T-helper 1 cell treated with Interleukin-12 subunit alpha and Interleukin-12 subunit beta and Interleukin-4 antibody, amounts not matched to agents 30 μg/mL and 1 μg/mL, for 36 hours (primary cell): ENCODE data around the gene ADH4.
"Not testable (repeated sequence)": the region's sequence is repeated elsewhere in the genome, so short reads cannot be mapped to it uniquely, and the experiment has no call there.

ENCODE experiments used
- H3K27ac Mint-ChIP-seq: one replicate; pipeline ENCODE4 v1.8.0; 2021; ENCODE audit warnings: mild to moderate bottlenecking, mixed read lengths
- H3K27me3 Mint-ChIP-seq: one replicate; pipeline ENCODE4 v1.8.0; 2021; ENCODE audit warnings: low read depth, mixed read lengths
- H3K36me3 Mint-ChIP-seq: one replicate; pipeline ENCODE4 v1.8.0; 2021; ENCODE audit warnings: low read depth, mixed read lengths
- H3K4me1 Mint-ChIP-seq: one replicate; pipeline ENCODE4 v1.8.0; 2021; ENCODE audit warnings: low read depth, mixed read lengths
- H3K4me3 Mint-ChIP-seq: one replicate; pipeline ENCODE4 v1.8.0; 2021; ENCODE audit warnings: mild to moderate bottlenecking, moderate library complexity, mixed read lengths
- H3K9me3 Mint-ChIP-seq: one replicate; pipeline ENCODE4 v1.8.0; 2021; ENCODE audit warnings: mixed read lengths

Gene ADH4

DNA sequence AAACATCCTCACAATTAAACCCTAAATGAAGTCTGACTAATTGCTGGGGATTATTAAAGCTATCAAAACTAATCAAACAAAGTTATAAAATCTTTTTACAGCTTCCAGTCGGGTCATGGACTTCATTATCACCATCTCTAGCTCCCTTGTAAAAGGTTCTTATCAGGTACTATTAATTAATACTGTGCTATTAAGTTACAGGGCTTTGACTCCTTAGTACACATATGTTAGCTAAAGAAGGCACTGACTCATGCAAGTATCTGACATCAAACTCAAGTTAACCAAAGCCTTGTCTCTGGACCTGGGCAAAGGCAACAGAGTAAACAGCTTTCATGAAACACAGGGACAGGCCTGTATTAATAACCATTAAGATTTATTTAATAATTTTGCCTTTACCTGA lies 7.9 kb upstream of the ADH4 start:
- no peaks in the 10 kb centered on the region for H3K4me1 Mint-ChIP-seq
- no peak overlapping the region for H3K27ac Mint-ChIP-seq
- no peaks in the 10 kb centered on the region for H3K36me3 Mint-ChIP-seq
- H3K9me3 Mint-ChIP-seq, result no peaks in the 10 kb centered on the region
- H3K27me3 Mint-ChIP-seq, result no peaks in the 10 kb centered on the region
- H3K4me3 Mint-ChIP-seq, result no peak overlapping the region

DNA sequence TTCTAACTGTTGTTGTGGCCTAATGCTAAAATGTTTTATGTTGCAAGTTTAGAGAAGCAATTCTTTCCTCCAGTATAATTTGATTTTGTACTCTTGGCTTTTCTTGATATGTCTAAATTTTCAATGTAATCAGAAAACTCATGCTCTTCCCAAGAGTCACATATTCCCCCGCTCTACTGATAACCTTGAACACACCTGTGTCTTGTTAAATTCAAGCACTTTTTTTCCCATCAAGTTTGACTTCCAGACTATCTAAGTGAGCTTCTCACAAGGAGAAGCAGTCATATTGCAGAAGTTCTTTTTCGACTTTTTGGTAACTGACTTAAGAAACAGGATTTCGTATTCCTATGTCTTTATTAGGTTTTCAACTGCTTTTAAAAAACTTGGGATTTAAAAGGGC lies 7.4 kb upstream of the ADH4 start:
- no peaks in the 10 kb centered on the region for H3K36me3 Mint-ChIP-seq
- no peaks in the 10 kb centered on the region for H3K27me3 Mint-ChIP-seq
- H3K4me1 Mint-ChIP-seq, result no peaks in the 10 kb centered on the region
- no peak overlapping the region for H3K27ac Mint-ChIP-seq
- no peak overlapping the region for H3K4me3 Mint-ChIP-seq
- H3K9me3 Mint-ChIP-seq, result no peaks in the 10 kb centered on the region

DNA sequence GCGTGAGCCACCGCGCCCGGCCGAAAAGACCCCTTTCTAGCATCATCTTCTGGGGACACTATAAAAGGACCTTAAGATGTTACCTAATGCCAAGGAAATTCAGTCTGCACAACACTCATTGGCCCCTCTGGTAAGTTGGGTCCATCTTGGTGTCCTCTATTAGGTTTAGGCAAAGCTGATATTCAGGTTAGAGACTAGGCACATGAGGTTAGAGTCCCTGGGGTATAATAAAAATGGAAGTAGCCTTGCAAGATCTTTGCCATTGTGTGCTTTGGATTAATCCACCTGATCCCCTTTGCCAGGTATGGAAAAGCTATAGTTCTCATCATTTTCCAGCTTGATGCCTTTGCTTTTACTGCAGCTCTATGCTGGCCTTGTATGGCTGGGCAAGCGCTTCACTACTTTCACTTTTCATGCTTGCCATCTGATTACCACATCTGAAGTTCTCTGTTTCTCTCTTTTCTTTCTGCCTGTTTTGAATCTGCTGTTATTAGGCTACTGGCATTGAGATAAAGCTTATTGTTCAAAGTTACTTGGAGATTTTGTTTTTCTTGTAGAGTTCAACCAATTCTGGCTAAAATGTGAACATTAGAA lies 5.4 kb upstream of the ADH4 start:
- Mint-ChIP-seq H3K9me3 (no peaks in the 10 kb centered on the region), H3K36me3 (no peaks in the 10 kb centered on the region), H3K4me3 (no peak overlapping the region), H3K27me3 (no peaks in the 10 kb centered on the region), H3K27ac (no peak overlapping the region), H3K4me1 (no peaks in the 10 kb centered on the region)

DNA sequence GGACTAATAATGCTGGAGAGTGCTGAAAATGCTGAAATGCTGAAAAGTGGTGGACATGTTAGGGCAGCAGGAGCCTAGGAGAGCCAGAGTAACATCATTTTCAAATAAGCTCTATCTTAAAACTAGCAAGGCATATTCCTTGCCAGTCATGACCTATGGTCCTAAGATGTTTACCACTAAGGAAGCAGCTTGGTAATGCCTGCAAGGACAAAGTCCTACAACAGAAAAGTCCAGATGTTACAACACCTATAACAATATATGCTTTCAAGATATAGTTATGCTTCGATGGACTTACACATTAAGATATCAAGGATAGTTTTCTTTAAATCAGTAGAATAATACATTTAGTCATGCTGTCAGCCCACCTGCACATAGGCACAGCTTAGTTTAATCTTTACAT lies 4.5 kb upstream of the ADH4 start:
- H3K27me3 Mint-ChIP-seq, result no peaks in the 10 kb centered on the region
- no peaks in the 10 kb centered on the region for H3K4me1 Mint-ChIP-seq
- H3K36me3 Mint-ChIP-seq, result no peaks in the 10 kb centered on the region
- H3K9me3 Mint-ChIP-seq, result no peaks in the 10 kb centered on the region
- H3K4me3 Mint-ChIP-seq, result no peak overlapping the region
- no peak overlapping the region for H3K27ac Mint-ChIP-seq

DNA sequence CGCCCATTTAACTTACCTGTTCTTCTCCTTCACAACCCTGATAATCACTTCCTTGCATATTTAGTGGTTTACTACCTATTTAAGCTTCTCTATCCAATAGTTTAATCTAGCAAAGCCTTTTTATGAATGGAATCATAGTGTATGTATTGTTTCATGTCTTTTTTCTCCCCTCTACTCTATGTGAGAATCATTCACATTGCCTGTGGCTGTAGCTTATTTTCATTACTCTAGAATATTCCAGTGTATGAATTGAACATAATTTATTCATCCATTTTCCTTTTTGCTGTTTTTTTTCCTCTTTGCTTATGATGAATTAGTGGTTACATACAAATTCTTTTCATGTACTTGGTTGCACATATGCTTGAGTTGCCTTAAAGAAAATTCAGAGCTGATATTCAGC lies 490 bp upstream of the ADH4 start:
- Mint-ChIP-seq H3K9me3 (no peaks in the 10 kb centered on the region), H3K36me3 (no peaks in the 10 kb centered on the region), H3K4me1 (no peaks in the 10 kb centered on the region), H3K4me3 (no peak overlapping the region), H3K27me3 (peaks cover 3% of the 10 kb centered on the region), H3K27ac (no peak overlapping the region)

DNA sequence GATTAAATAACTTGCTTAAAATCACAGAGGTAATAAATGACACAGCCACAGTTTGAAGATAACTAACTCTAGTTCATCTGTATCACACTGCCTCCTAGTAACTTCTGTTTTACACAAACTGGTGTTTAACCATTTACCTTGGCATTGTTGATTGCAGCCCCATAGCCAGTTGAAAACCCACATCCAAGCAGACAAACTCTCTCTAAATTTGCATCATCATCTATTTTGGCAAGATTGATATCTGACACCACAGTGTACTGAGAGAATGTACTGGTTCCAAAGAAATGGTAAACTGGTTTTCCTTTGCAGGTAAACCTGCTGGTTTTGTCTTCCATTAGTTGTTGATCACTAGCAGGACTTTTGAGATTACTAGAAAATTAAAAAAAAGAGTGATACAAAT lies 7.8 kb downstream of the ADH4 start:
- peaks cover 3% of the 10 kb centered on the region for H3K27me3 Mint-ChIP-seq
- H3K9me3 Mint-ChIP-seq, result no peaks in the 10 kb centered on the region
- H3K4me3 Mint-ChIP-seq, result no peak overlapping the region
- no peaks in the 10 kb centered on the region for H3K4me1 Mint-ChIP-seq
- H3K27ac Mint-ChIP-seq, result no peak overlapping the region
- no peaks in the 10 kb centered on the region for H3K36me3 Mint-ChIP-seq

DNA sequence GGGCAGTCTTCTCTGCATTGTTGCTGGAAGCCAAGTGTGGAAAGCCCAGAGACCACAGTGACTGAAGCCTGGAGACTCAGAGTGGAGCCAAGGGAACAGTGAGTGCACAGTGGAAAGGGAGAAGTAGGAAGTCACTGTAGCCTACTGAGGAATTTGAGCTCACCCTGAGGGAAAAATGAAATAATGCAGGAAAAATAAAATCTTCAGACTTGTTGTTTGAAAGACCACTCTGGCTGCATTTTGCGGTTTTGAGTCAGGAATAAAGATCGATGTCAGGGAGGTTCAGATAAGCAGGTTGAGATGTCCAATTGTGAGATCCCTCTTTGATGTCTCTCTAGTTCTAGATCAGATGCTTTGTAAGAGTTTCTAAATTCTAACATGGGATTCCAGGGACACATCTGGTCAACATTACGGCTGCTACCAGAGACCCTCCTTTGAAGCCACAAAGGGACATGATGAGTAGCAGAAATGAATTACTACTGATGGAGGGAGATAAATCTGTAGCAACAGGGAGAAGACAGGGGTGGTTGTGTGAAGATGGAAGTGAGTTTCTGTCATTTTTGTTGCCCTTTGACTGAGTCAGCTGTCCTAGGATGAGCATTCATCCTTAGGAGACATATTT lies 8.4 kb downstream of the ADH4 start:
- Mint-ChIP-seq H3K27me3 (peaks cover 3% of the 10 kb centered on the region), H3K9me3 (no peaks in the 10 kb centered on the region), H3K36me3 (no peaks in the 10 kb centered on the region), H3K27ac (no peak overlapping the region), H3K4me3 (no peak overlapping the region), H3K4me1 (no peaks in the 10 kb centered on the region)

DNA sequence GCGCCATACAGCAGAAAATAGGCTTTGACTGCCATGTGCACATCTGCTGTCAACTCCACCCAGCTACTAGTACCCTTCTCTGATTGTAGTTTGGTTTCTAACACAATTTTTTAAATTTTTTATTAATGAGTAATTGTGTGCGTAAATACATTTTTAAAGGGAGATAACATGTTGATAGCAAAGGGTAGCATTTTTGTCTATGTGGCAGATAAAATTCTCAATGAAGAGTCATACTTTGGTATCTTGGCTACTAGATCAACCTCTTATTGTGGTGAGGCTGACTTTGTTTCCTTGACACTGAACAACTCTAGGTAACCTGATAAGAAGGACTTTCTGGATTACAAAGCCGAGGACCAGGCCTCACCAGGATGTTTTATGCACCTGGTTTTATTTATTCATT lies 9.5 kb downstream of the ADH4 start:
- Mint-ChIP-seq H3K4me1 (no peaks in the 10 kb centered on the region), H3K36me3 (no peaks in the 10 kb centered on the region), H3K9me3 (peaks cover 3% of the 10 kb centered on the region), H3K27me3 (peaks cover 3% of the 10 kb centered on the region), H3K4me3 (no peak overlapping the region), H3K27ac (no peak overlapping the region)

DNA sequence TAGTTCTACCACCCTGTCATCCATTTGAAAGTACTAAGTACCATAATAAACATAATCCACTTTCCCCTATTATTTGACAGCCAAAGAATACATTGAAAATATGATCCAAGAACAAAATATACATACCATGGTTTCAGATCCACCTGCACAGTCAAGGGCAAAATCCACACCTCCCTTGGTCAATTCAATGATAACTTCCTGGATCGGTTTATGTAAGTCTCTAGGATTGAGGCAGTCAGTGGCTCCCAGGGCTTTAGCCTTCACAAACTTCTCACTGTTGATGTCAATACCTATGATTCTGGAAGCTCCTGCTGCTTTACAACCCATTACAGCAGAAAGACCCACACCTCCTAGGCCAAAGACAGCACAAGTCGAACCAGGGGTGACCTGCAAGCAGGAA lies 12.7 kb downstream of the ADH4 start:
- Mint-ChIP-seq H3K27ac (no peak overlapping the region), H3K4me3 (no peak overlapping the region), H3K27me3 (peaks cover 3% of the 10 kb centered on the region), H3K36me3 (no peaks in the 10 kb centered on the region), H3K9me3 (peaks cover 4% of the 10 kb centered on the region), H3K4me1 (no peaks in the 10 kb centered on the region)

DNA sequence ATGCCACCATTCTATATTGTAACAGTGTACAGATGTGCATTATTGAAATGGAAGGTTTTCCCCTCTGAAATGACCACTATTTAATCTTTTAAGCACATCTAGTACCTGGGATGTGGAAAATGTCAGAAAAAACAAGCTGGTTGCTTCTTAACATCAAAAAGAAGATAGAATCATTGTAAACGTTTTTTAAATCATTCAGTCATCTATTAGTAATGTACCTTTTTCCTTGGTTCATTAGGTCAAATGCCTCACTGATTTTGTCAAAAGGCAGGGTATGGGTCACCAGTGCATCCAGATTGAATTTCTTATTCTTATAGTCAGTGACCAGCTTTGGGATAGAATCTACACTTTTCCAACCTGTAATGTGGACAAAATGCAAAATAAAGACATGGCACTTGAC lies 17.7 kb downstream of the ADH4 start:
- peaks cover 4% of the 10 kb centered on the region for H3K9me3 Mint-ChIP-seq
- H3K36me3 Mint-ChIP-seq, result no peaks in the 10 kb centered on the region
- H3K4me3 Mint-ChIP-seq, result no peak overlapping the region
- H3K27ac Mint-ChIP-seq, result no peak overlapping the region
- H3K27me3 Mint-ChIP-seq, result no peaks in the 10 kb centered on the region
- no peaks in the 10 kb centered on the region for H3K4me1 Mint-ChIP-seq

DNA sequence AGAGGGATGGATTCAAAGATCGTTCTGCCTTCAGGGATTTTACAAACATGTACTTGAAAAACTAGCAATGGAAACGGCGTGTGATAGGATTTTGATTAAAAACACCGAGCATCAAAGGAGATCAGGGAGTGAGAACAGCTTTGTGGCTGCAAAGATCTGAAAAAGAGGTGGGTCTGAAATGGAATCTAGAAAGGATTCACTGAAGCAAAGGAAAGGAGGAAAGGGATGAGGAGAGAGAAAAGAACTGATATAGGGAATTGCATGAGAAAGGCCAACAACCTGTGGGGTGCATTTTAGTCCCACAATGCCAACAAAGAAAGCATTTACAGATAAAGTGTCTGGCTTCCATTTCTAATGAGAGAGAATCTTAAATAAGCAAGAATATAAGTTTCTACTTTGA lies 23.1 kb downstream of the ADH4 start:
- Mint-ChIP-seq H3K27ac (no peak overlapping the region), H3K9me3 (no peaks in the 10 kb centered on the region), H3K4me3 (no peak overlapping the region), H3K27me3 (no peaks in the 10 kb centered on the region), H3K36me3 (no peaks in the 10 kb centered on the region), H3K4me1 (peaks cover 2% of the 10 kb centered on the region)

DNA sequence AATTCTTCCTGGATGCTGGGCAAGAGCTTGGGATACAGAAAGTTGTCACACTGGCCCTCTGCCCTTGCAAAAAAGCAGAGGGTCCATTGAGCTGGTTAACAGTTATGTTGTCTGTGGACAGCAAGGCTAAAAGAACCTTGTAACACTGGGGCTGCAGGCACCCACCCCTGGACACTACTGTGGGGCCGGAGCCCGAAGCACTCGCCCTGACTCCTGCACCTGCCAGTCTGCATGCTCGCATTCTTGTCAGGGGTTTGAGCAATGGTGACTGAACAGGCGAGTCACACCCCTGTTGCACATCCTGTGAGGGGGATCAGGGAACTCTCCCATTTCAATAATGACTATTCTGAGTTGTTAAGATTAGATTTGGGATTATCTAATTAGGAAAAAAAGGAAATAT lies 23.6 kb downstream of the ADH4 start:
- peaks cover 2% of the 10 kb centered on the region for H3K4me1 Mint-ChIP-seq
- no peak overlapping the region for H3K27ac Mint-ChIP-seq
- no peaks in the 10 kb centered on the region for H3K36me3 Mint-ChIP-seq
- H3K9me3 Mint-ChIP-seq, result no peaks in the 10 kb centered on the region
- no peak overlapping the region for H3K4me3 Mint-ChIP-seq
- H3K27me3 Mint-ChIP-seq, result no peaks in the 10 kb centered on the region

DNA sequence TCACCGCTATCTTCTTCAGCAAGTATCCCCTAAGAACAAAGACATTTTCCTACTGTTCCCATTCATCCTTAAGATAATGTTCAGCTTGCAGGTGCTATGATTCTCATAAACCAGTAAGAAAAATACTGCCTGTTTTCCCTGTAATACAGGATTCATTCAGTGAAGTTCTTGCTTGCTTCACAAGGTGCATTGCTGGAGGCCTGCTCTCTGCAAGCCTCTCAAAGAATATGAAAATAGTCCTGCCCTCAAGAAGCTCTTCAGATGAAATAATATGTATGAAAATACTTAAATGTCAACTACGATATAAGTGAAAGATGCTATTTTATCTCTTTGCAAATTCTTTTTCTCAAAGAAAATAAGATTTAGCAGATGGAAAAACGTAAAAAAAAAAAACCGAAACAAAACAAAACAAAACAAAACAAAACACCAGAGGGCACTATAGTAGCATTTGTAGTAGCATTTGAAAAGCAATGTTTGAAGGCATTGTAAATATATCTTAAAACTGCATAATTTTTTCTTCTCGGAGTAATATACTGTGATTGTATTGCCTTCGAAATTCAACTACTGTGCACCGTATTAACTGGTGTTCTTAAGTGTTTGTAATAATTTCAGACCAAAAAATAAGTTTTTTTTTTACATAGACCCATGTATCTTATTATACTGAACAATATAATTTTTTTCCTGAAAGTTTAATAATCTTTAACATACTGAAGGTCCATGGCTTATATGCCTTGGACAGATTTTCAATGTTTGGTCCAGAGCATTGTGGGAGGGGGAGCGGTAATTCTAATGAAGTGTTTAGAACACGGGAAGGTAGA lies 26.0 kb downstream of the ADH4 start:
- Mint-ChIP-seq H3K27me3 (peaks cover 3% of the 10 kb centered on the region), H3K9me3 (no peaks in the 10 kb centered on the region), H3K27ac (no peak overlapping the region)

DNA sequence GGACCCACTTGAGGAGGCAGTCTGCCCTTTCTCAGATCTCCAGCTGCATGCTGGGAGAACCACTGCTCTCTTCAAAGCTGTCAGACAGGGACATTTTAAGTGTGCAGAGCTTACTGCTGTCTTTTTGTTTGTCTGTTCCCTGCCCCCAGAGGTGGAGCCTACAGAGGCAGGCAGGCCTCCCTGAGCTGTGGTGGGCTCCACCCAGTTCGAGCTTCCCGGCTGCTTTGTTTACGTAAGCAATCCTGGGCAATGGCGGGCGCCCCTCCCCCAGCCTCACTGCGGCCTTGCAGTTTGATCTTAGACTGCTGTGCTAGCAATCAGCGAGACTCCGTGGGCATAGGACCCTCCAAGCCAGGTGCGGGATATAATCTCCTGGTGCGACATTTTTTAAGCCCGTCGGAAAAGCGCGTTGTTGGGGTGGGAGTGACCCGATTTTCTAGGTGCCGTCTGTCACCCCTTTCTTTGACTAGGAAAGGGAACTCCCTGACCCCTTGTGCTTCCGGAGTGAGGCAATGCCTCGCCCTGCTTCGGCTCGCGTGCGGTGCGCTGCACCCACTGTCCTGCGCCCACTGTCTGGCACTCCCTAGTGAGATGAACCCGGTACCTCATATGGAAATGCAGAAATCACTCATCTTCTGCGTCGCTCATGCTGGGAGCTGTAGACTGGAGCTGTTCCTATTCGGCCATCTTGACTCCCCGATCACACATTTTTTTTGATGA lies 26.8 kb downstream of the ADH4 start:
- H3K4me3 Mint-ChIP-seq, H3K27me3 Mint-ChIP-seq, H3K36me3 Mint-ChIP-seq, H3K9me3 Mint-ChIP-seq, H3K4me1 Mint-ChIP-seq, H3K27ac Mint-ChIP-seq: not testable (repeated sequence)

More for the DNA sequence above, 26.0 kb downstream of the ADH4 start:
- Mint-ChIP-seq H3K4me1 (peaks cover 2% of the 10 kb centered on the region), H3K4me3 (no peak overlapping the region), H3K36me3 (no peaks in the 10 kb centered on the region)

DNA sequence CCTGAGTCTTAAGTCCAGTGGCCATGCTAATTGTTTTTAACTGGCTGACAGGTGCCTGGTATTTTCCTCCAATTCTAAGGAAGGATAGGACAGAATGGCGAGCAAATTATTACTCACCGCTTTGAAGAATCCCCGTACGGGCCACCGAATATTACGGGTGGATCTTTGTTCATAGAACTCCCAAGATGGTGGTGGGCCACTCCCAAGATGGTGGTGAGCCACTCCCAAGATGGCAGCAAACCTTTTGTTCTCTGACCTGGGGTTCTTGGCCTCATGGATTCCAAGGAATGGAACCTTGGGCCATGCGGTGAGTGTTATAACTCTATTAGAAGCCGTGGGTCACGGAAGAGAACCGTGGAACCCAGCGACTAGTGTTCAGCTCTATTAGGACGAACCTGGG lies 34.8 kb downstream of the ADH4 start:
- not testable (repeated sequence) for H3K9me3 Mint-ChIP-seq, H3K36me3 Mint-ChIP-seq, H3K4me3 Mint-ChIP-seq, H3K27me3 Mint-ChIP-seq, H3K27ac Mint-ChIP-seq, H3K4me1 Mint-ChIP-seq
